T-helper 2 cell (primary cell): ENCODE data around the gene TENT5A.

Experiments used
- DNase-seq, 5 experiments: peaks; one replicate each; pipeline versions ENCODE4 v3.0.0 to v3.0.0-alpha.2; 2012 to 2022

TENT5A gene

DNA sequence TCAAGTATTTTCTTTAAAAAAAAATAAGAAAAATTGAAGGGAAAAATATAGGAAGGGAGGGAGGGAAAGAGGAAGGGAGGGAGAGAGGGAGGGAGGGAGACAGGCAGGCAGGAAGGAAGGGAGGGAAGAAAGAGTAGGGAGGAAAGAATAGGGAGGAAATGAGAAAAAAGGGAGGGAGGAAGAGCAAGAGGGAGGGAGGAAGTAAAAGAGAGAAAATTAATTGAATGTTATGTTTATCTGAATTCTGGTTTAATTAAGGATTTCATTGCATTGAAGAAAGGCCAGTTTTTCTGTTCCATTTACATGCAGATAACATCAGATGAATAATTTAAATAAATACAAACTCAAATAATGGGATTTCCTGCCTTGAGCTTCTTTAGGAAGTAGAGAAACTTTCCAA is 47.8 kb downstream of the TENT5A start:
- no peak for DNase-seq

DNA sequence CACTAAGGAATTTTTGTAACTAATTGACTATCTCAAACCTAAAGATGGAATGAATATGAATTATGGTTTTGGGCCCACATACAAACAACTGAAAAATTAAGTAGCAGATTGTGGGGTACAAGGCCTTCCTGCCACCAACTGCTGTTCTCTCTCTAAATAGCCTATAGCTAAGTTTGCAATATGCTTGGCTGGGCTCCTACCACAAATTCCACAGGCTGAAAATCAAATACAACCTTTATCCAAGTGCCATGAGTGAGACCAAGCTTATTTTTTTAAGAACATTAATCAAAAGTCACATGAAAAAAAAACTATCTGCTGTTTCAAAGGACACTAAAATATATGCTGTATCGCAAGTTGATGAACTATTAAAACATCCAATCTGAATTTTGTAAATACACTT is 52.1 kb downstream of the TENT5A start:
- no peak for DNase-seq

DNA sequence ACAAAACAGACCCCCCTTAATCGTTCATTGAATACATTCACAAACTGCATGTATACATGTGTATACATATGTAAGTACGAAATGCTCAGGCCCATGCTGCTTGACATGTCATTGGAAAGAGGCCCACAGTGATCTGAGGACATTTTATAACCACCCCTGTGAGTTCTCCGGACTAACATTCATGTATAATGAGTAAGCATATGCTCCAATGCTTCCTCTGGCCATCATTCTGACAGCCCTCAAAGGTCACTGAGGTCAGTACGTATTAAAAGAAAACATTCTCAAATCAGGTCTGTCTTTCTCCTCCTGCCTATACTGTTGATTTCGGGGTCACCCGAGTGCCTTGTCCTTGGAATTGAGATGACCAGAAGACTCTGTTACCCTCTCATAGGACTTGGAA is 54.9 kb downstream of the TENT5A start:
- no peak for DNase-seq

DNA sequence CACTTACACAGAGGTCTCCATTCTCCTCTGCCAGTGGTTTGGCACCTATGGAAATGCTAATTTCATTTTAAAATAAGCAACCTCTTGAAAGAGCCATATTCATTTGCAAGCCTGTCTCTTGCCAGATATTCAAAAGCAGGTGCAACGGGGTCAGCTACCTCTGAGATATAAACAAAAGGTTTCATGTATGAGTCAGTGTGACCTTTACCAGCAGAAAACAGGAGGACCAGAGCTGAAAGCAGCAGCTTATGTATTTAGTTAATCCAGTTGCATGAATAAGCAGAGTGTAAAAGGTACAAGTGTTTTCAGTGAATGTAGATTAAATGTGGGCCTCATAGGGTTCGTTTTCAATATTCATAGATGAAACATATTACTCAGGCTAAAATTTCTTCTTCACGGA is 56.0 kb downstream of the TENT5A start:
- DNase-seq, result no peak
